Endothelial cell of umbilical vein (primary cell): ENCODE data around the gene PRDM13.
A peak's percentile ranks its signal among the peaks of the same experiment; 100 is the strongest.

Experiments used
- CTCF ChIP-seq, 2 donors: IDR thresholded peaks; 1 replicate in 1 of 2; 2 replicates in 1 of 2; pipeline ENCODE4 v1.5.1; 2011; ENCODE audit warnings: low read length in 2 of 2, mild to moderate bottlenecking in 2 of 2, moderate library complexity in 2 of 2, control low read depth in 1 of 2, inconsistent platforms in 1 of 2, low read depth in 1 of 2; ENCODE audit not compliant: insufficient read depth in 1 of 2; ENCODE audit errors: extremely low read depth in 1 of 2
- EZH2 ChIP-seq: IDR thresholded peaks from 2 replicates; pipeline ENCODE4 v1.6.1; 2012; ENCODE audit warnings: borderline replicate concordance, low read depth, mild to moderate bottlenecking, moderate library complexity, low read length, inconsistent platforms; ENCODE audit not compliant: severe bottlenecking
- FOS ChIP-seq: IDR thresholded peaks from 2 replicates; pipeline ENCODE4 v1.6.1; 2011; ENCODE audit warnings: mild to moderate bottlenecking, low read length, moderate library complexity, borderline replicate concordance; ENCODE audit not compliant: insufficient read depth
- JUN ChIP-seq: IDR thresholded peaks from 2 replicates; pipeline ENCODE4 v1.6.1; 2011; ENCODE audit warnings: borderline replicate concordance, low read depth; ENCODE audit not compliant: insufficient read length, insufficient read depth
- MAX ChIP-seq: IDR thresholded peaks from 2 replicates; pipeline ENCODE4 v1.6.1; 2011; ENCODE audit not compliant: insufficient read depth, insufficient read length
- POLR2A ChIP-seq: IDR thresholded peaks from 2 replicates; pipeline ENCODE4 v1.6.1; 2012; ENCODE audit warnings: low read depth, mild to moderate bottlenecking, control low read depth, low read length
- POLR2AphosphoS5 ChIP-seq: IDR thresholded peaks from 2 replicates; pipeline ENCODE4 v1.6.1; 2012; ENCODE audit warnings: low read depth, mild to moderate bottlenecking, control low read depth, low read length, moderate library complexity; ENCODE audit not compliant: insufficient read depth

GRCh38 chr6:99613409-99613704 lies 6.7 kb downstream of the PRDM13 start:
- no peak for TF ChIP-seq EZH2
- TF ChIP-seq FOS, result no peak
- peak; percentile 26 to 76 for TF ChIP-seq CTCF (IDR thresholded peaks at IDR 0.05; ENCODE audit: extremely low read depth in 1 of 2, insufficient read depth in 1 of 2, low read depth in 1 of 2, low read length in 2 of 2)
- TF ChIP-seq POLR2A, result no peak
- no peak for TF ChIP-seq MAX
- TF ChIP-seq JUN, result no peak
- TF ChIP-seq POLR2AphosphoS5, result no peak
